K562 (cell line): ENCODE measurements around the gene NR1I3. TPM values are rescaled to one million over a fixed set of nuclear protein-coding genes. Genes with fewer than 3 reads are reported as not detected.

ENCODE experiments used
- ATAC-seq: fragments of 200-7000 bp; cut with Tn5 transposase; 3 replicates; pipeline ENCODE4 v1.9.1; 2020; ENCODE audit warnings: moderate library complexity
- BruUV-seq: library from RNA; stranded (reverse); fragments of 400-500 nt; replicated peaks from 2 replicates; lab custom pipeline; 2021; lab: Mats Ljungman, UMichigan
- CTCF ChIA-PET: fragments of 300-600 bp; formaldehyde crosslinking; extraction: SDS; loops from one replicate; lab custom pipeline; 2021; ENCODE audit warnings: low intra/inter-chr PET ratio; lab: Yijun Ruan, JAX
- POLR2A ChIA-PET: fragments of 300-600, 350-650 bp; sonication (Branson Sonifier 250); formaldehyde crosslinking; extraction: SDS; loops from one replicate; lab custom pipeline; 2021; ENCODE audit warnings: antibody characterized with exemption, inconsistent platforms; lab: Yijun Ruan, JAX
- DNase-seq, 4 experiments: peaks; one replicate each; pipeline versions ENCODE4 v3.0.0 to v3.0.0-alpha.2; 2011 to 2018; ENCODE audit warnings: low spot score in 3 of 4, mixed read lengths in 3 of 4; ENCODE audit errors: extremely low read depth in 1 of 4
- FAIRE-seq: peaks from 2 replicates; lab custom pipeline; 2011; peaks lifted over from hg19 to GRCh38; lab: Jason Lieb, UNC
- H2AFZ ChIP-seq: 2 replicates; pipeline ENCODE4 v1.6.0; 2011; ENCODE audit warnings: low read depth, low read length, control low read depth, inconsistent platforms
- H3K27ac ChIP-seq: fragments of 200-600 bp; 3 replicates; pipeline ENCODE4 v1.8.0; 2011; ENCODE audit warnings: low read depth, mild to moderate bottlenecking, control low read depth, inconsistent platforms, low read length, moderate library complexity, mixed read lengths; ENCODE audit errors: extremely low read depth
- H3K27me3 ChIP-seq, 2 experiments: fragments of 300-600 bp in 1 of 2; 2 replicates in 1 of 2; 3 replicates in 1 of 2; pipeline versions ENCODE4 v1.6.0 to v1.8.0; 2011; ENCODE audit warnings: inconsistent platforms in 2 of 2, low read length in 2 of 2, mild to moderate bottlenecking in 1 of 2, mixed read lengths in 1 of 2, moderate library complexity in 1 of 2; ENCODE audit not compliant: control insufficient read depth in 2 of 2, insufficient read depth in 2 of 2
- H3K36me3 ChIP-seq: fragments of 300-600 bp; 3 replicates; pipeline ENCODE4 v1.8.0; 2011; ENCODE audit warnings: mild to moderate bottlenecking, low read length, inconsistent platforms; ENCODE audit not compliant: control insufficient read depth, insufficient read depth
- H3K4me1 ChIP-seq, 2 experiments: fragments of 200-600 bp in 1 of 2; replicated peaks in 1 of 2; 2 replicates in 1 of 2; 3 replicates in 1 of 2; pipeline versions ENCODE4 v1.5.1 to v1.8.0; 2011; ENCODE audit warnings: inconsistent platforms in 2 of 2, low read length in 2 of 2, mild to moderate bottlenecking in 1 of 2, mixed read lengths in 1 of 2, moderate library complexity in 1 of 2; ENCODE audit not compliant: control insufficient read depth in 2 of 2, insufficient read depth in 2 of 2
- H3K4me2 ChIP-seq: 2 replicates; pipeline ENCODE4 v1.6.1; 2011; ENCODE audit warnings: low read length, control low read depth, inconsistent platforms, mixed read lengths; ENCODE audit not compliant: insufficient read depth
- H3K4me3 ChIP-seq: fragments of 200-600 bp; sonication (generic), shearing (Covaris generic); 2 replicates; pipeline ENCODE4 v1.5.1; 2016; ENCODE audit warnings: control low read depth, inconsistent platforms
- H3K79me2 ChIP-seq: fragments of 200-600 bp; 3 replicates; pipeline ENCODE4 v1.8.0; 2011; ENCODE audit warnings: low read length, inconsistent platforms; ENCODE audit not compliant: control insufficient read depth, insufficient read depth
- H3K9ac ChIP-seq, 2 experiments: 2 replicates each; pipeline versions ENCODE4 v1.6.0 to v1.6.1; 2011; ENCODE audit warnings: low read depth in 2 of 2, low read length in 2 of 2, control low read depth in 1 of 2, inconsistent platforms in 1 of 2, mild to moderate bottlenecking in 1 of 2, mixed read lengths in 1 of 2; ENCODE audit not compliant: insufficient read depth in 1 of 2
- H3K9me1 ChIP-seq: one replicate; pipeline ENCODE4 v1.6.0; 2011; ENCODE audit warnings: inconsistent platforms, mild to moderate bottlenecking, low read length, moderate library complexity; ENCODE audit not compliant: control insufficient read depth, insufficient read depth
- H3K9me3 ChIP-seq: replicated peaks from 2 replicates; pipeline ENCODE4 v1.5.1; 2011; ENCODE audit warnings: low read depth, low read length, inconsistent platforms; ENCODE audit not compliant: control insufficient read depth, insufficient read depth
- H4K20me1 ChIP-seq: replicated peaks from 2 replicates; pipeline ENCODE4 v1.6.1; 2011; ENCODE audit warnings: low read length, inconsistent platforms, mixed read lengths; ENCODE audit not compliant: control insufficient read depth, insufficient read depth
- BCLAF1 ChIP-seq, 2 experiments: fragments of 450-650 bp in 1 of 2; IDR thresholded peaks; 2 replicates each; pipeline ENCODE4 v1.6.1; 2011 to 2017; ENCODE audit warnings: low read depth in 2 of 2, antibody characterized with exemption in 1 of 2, borderline replicate concordance in 1 of 2, low read length in 1 of 2, mild to moderate bottlenecking in 1 of 2, mixed read lengths in 1 of 2; ENCODE audit not compliant: control insufficient read depth in 1 of 2
- C11orf30 ChIP-seq: fragments of 450-650 bp; IDR thresholded peaks from 2 replicates; pipeline ENCODE4 v1.6.1; 2016; ENCODE audit warnings: low read depth, mild to moderate bottlenecking
- CTBP1 ChIP-seq: fragments of 450-650 bp; IDR thresholded peaks from 2 replicates; pipeline ENCODE4 v1.6.1; 2016; ENCODE audit warnings: borderline replicate concordance
- ILK ChIP-seq: fragments of 450-650 bp; IDR thresholded peaks from 2 replicates; pipeline ENCODE4 v1.6.1; 2016; ENCODE audit warnings: missing genetic modification characterization, low read depth, mild to moderate bottlenecking, missing compliant biosample characterization, moderate library complexity, borderline replicate concordance
- JUND ChIP-seq, 2 experiments: IDR thresholded peaks; 2 replicates in 1 of 2; 3 replicates in 1 of 2; pipeline ENCODE4 v1.6.1; 2011; ENCODE audit warnings: borderline replicate concordance in 2 of 2, low read depth in 2 of 2, low read length in 2 of 2, improper control_type of control experiment in 1 of 2, missing biosample characterization in 1 of 2, missing genetic modification characterization in 1 of 2, missing genetic modification reagents in 1 of 2
- PBX2 ChIP-seq, 2 experiments: IDR thresholded peaks in 1 of 2; conservative IDR thresholded peaks in 1 of 2; 2 replicates each; pipeline ENCODE4 v1.6.1; 2016; ENCODE audit warnings: low read depth in 2 of 2, mild to moderate bottlenecking in 1 of 2, missing compliant biosample characterization in 1 of 2, missing genetic modification characterization in 1 of 2, moderate library complexity in 1 of 2
- TSC22D4 ChIP-seq: fragments of 450-650 bp; IDR thresholded peaks from 2 replicates; pipeline ENCODE4 v1.6.1; 2016; ENCODE audit warnings: missing genetic modification characterization, missing biosample characterization, control low read depth
- ZBED1 ChIP-seq: IDR thresholded peaks from 2 replicates; pipeline ENCODE4 v1.6.1; 2014
- ZNF174 ChIP-seq: fragments of 250-450 bp; sonication (Bioruptor Pico); IDR thresholded peaks from 2 replicates; pipeline ENCODE4 v1.4.0; 2020; ENCODE audit warnings: mild to moderate bottlenecking
- ZNF280B ChIP-seq: fragments of 250-450 bp; sonication (Bioruptor Pico); IDR thresholded peaks from 2 replicates; pipeline ENCODE4 v1.5.1; 2021; ENCODE audit warnings: mild to moderate bottlenecking
- ZNF347 ChIP-seq: fragments of 450-650 bp; formaldehyde crosslinking; IDR thresholded peaks from 2 replicates; pipeline ENCODE4 v1.4.0; 2020; ENCODE audit warnings: low read depth, mild to moderate bottlenecking, moderate library complexity
- ZNF639 ChIP-seq, 2 experiments: fragments of 200-800 bp in 1 of 2; sonication (Bioruptor generic) in 1 of 2; sonication (generic) in 1 of 2; formaldehyde crosslinking in 1 of 2; IDR thresholded peaks in 1 of 2; conservative IDR thresholded peaks in 1 of 2; 2 replicates each; pipeline versions ENCODE4 v1.5.0 to v1.6.1; 2016 to 2020; ENCODE audit warnings: missing compliant biosample characterization in 1 of 2, missing genetic modification characterization in 1 of 2, missing genetic modification reagents in 1 of 2
- WGBS: fragments of 100-300 bp; shearing (Covaris generic); methylation state at CpG from one replicate; pipeline ENCODE4 v1.1.6; 2016; ENCODE audit warnings: low coverage, mixed read lengths; ENCODE audit not compliant: insufficient coverage; ENCODE audit errors: missing lambda C conversion rate; 5-methylcytosine and 5-hydroxymethylcytosine counted together
- in situ Hi-C: fragments of 300-500 bp; cut with MboI; formaldehyde crosslinking; loops from 4 replicates; pipeline ENCODE4 v1.15.0; 2018; ENCODE audit warnings: inconsistent platforms, mixed read lengths
- intact Hi-C: fragments of 100-400 bp; cut with micrococcal nuclease; formaldehyde crosslinking; loops from 2 replicates; pipeline ENCODE4 v1.14.2; 2022
- polyA plus RNA-seq, 8 experiments: library from polyadenylated mRNA; depleted of rRNA in 4 of 8; stranded (reverse) in 5 of 8; unstranded in 3 of 8; fragments of >200 nt; fragmentation: Nextera tagmentation in 2 of 8; fragmentation: Illumina TruSeq in 1 of 8; extraction: Ambion mirVana in 2 of 8; extraction: Trizol in 1 of 8; gene quantifications; 2 replicates each; pipeline versions ENCODE4 v1.2.1 to v1.2.3, GENCODE V29; 2011 to 2014; ENCODE audit warnings: inconsistent platforms in 1 of 8, missing spikeins in 1 of 8
- total RNA-seq, 7 experiments: library from RNA; depleted of rRNA in 6 of 7; stranded (reverse); fragments of >200 nt in 6 of 7; fragmentation: Illumina TruSeq in 2 of 7; extraction: Trizol in 2 of 7; gene quantifications; 2 replicates each; pipeline versions ENCODE4 v1.2.1 to v1.2.3, GENCODE V29; 2011 to 2021; ENCODE audit warnings: low replicate concordance in 1 of 7

NR1I3 gene
- total and polyA plus RNA-seq, 9 of the 15 experiments (the other 6 are each of a cell fraction or from before 2014, with no cell fraction given): 0.11 TPM; not detected in 8

- peaks cover 9 to 17% of the 10 kb centered on the region in 2 experiments; a peak in 4 of 5 replicates for H3K4me1 ChIP-seq
- H3K9ac ChIP-seq: no peak overlapping the region
- intact Hi-C loops (no loop called here), in situ Hi-C loops (no loop called here)
- DNase-seq (no peak), FAIRE-seq (no peak), ATAC-seq (no peak)
- H3K4me2 ChIP-seq: no peak overlapping the region
- 0 out of 2 replicates have a peak, but pooled peaks cover 8% of the 10 kb centered on the region for H4K20me1 ChIP-seq
- peaks cover 81% of the 10 kb centered on the region for H3K36me3 ChIP-seq
- WGBS: 77% methylated on average over 8 of the region's 8 CpGs
- BruUV-seq: no TSS peak
- no peaks in the 10 kb centered on the region for H3K9me3 ChIP-seq
- peaks cover 3% of the 10 kb centered on the region for H3K9me1 ChIP-seq
- H3K27me3 ChIP-seq: no peaks in the 10 kb centered on the region
- H3K4me3 ChIP-seq: no peak overlapping the region
- peaks cover 24% of the 10 kb centered on the region for H3K79me2 ChIP-seq
- CTCF ChIA-PET: no interaction called here
- POLR2A ChIA-PET: no interaction called here
- no peak overlapping the region for H2AFZ ChIP-seq
- H3K27ac ChIP-seq: no peak overlapping the region
- no peak for TF ChIP-seq TSC22D4 (tag)
- no peak for TF ChIP-seq ILK (tag)
- no peak for TF ChIP-seq JUND (IDR thresholded peaks at IDR 0.05; ENCODE audit: borderline replicate concordance, low read depth, low read length)
- no peak for TF ChIP-seq JUND (tag; IDR thresholded peaks at IDR 0.05; ENCODE audit: borderline replicate concordance, low read depth, low read length)
- no peak for TF ChIP-seq CTBP1
- no peak for TF ChIP-seq C11orf30
- no peak for TF ChIP-seq ZNF347
- no peak for TF ChIP-seq ZBED1
- no peak for TF ChIP-seq BCLAF1 (IDR thresholded peaks at IDR 0.05; ENCODE audit: borderline replicate concordance in 1 of 2, control insufficient read depth in 1 of 2, low read depth in 2 of 2, low read length in 1 of 2)
- TF ChIP-seq ZNF639 (CRISPR knock-in tag; conservative IDR thresholded peaks at IDR 0.05 in 1 of 2, IDR thresholded peaks at IDR 0.05 in 1 of 2): no peak
- no peak for TF ChIP-seq PBX2 (CRISPR knock-in tag; IDR thresholded peaks at IDR 0.05; ENCODE audit: low read depth)
- no peak for TF ChIP-seq PBX2 (tag; conservative IDR thresholded peaks at IDR 0.05; ENCODE audit: low read depth)
- no peak for TF ChIP-seq ZNF280B (CRISPR knock-in tag)
- TF ChIP-seq ZNF174 (CRISPR knock-in tag): no peak
Measured at GRCh38 chr1:161207173-161207572, 30.8 kb downstream of the NR1I3 start.
